Measurements from ENCODE around the gene EEF1B2. TPM values are rescaled to one million over a fixed set of nuclear protein-coding genes. Genes with fewer than 3 reads are reported as not detected.

The EEF1B2 gene
- total RNA-seq, 1 donor from 2014 or later = 439 TPM

Other genes with a start within 250 kb of the EEF1B2 start
- 34.1 and 35.9 TPM in 2 replicates for gene INO80D, start 73.7 kb upstream of the EEF1B2 start, total RNA-seq
- 62.6 and 64.7 TPM in 2 replicates for gene NDUFS1, start 451 bp upstream of the EEF1B2 start, total RNA-seq
- 10.8 and 11.0 TPM in 2 replicates for gene ZDBF2, start 114.8 kb downstream of the EEF1B2 start, total RNA-seq